Thyroid gland (tissue), 4 donors: ENCODE data around the gene MYH4. TPM values are rescaled to one million over a fixed set of nuclear protein-coding genes. Genes with fewer than 3 reads are reported as not detected.

Experiments used
- DNase-seq, 2 donors: peaks; one replicate each; pipeline ENCODE4 v3.0.0-alpha.2; 2019
- H3K27ac ChIP-seq, 3 donors: fragments of 200-600 bp; sonication (generic); 1 replicate in 2 of 3; 2 replicates in 1 of 3; pipeline ENCODE4 v1.5.1; 2016 to 2019; ENCODE audit warnings: mild to moderate bottlenecking in 1 of 3, moderate library complexity in 1 of 3
- H3K27me3 ChIP-seq: fragments of 200-600 bp; sonication (generic); one replicate; pipeline ENCODE4 v1.5.1; 2019
- H3K36me3 ChIP-seq, 2 donors: fragments of 200-600 bp; sonication (generic); one replicate each; pipeline ENCODE4 v1.5.1; 2016 to 2019
- H3K4me1 ChIP-seq, 2 donors: fragments of 200-600 bp; sonication (generic); one replicate each; pipeline ENCODE4 v1.5.1; 2017 to 2019
- H3K4me3 ChIP-seq, 3 donors: fragments of 200-600 bp; sonication (generic); replicated peaks in 1 of 3; 1 replicate in 2 of 3; 2 replicates in 1 of 3; pipeline ENCODE4 v1.5.1; 2016; ENCODE audit warnings: mild to moderate bottlenecking in 1 of 3
- H3K9me3 ChIP-seq: fragments of 200-600 bp; sonication (generic); one replicate; pipeline ENCODE4 v1.5.1; 2017
- CTCF ChIP-seq, 6 experiments: fragments of 200-600 bp in 3 of 6; fragments of 450-650 bp in 3 of 6; sonication (generic) in 3 of 6; IDR thresholded peaks; one replicate each; pipeline ENCODE4 v1.5.1; 2016 to 2019; ENCODE audit warnings: antibody characterized with exemption in 6 of 6, mild to moderate bottlenecking in 2 of 6, inconsistent platforms in 1 of 6, moderate library complexity in 1 of 6
- POLR2A ChIP-seq, 2 donors: fragments of 450-650 bp; IDR thresholded peaks; one replicate each; pipeline ENCODE4 v1.6.1; 2017; ENCODE audit warnings: antibody characterized with exemption in 2 of 2, mild to moderate bottlenecking in 2 of 2, moderate library complexity in 1 of 2
- WGBS, 2 donors: methylation state at CpG; one replicate each; pipeline ENCODE4 v1.1.5; 2017; 5-methylcytosine and 5-hydroxymethylcytosine counted together
- intact Hi-C: fragments of 100-400 bp; cut with DNase I; formaldehyde crosslinking; loops from one replicate; pipeline ENCODE4 v1.15.1; 2023
- total RNA-seq, 4 donors: library from RNA; depleted of rRNA; stranded (reverse); fragments of >200 nt; gene quantifications; one replicate each; pipeline ENCODE4 v1.2.3, GENCODE V29; 2016

Gene MYH4
- total RNA-seq, result not detected

- WGBS, 2 donors, result 55 to 64% methylated on average over 1 of the region's 1 CpG
- intact Hi-C loops, result no loop called here
- H3K4me1 ChIP-seq, result no peaks in the 10 kb centered on the region
- TF ChIP-seq POLR2A (IDR thresholded peaks at IDR 0.05) (no peak), CTCF (IDR thresholded peaks at IDR 0.05) (no peak)
- H3K27me3 ChIP-seq, result no peaks in the 10 kb centered on the region
- H3K36me3 ChIP-seq, result no peaks in the 10 kb centered on the region
- H3K9me3 ChIP-seq, result no peaks in the 10 kb centered on the region
- no peak within 1 kb of the TSS for H3K4me3 ChIP-seq
- DNase-seq, result no peak
- H3K27ac ChIP-seq, result no peak within 1 kb of the TSS
These were observed at the start of gene MYH4 for GRCh38 chr17:10469459-10469858. Gene MYH4 (minus strand): TSS chr17:10469559. CDS start chr17:10466745, 2,814 bp downstream.

GRCh38 chr17:10518271-10519037 lies 49.1 kb upstream of the MYH4 start, which contains the start of gene MYH1:
Gene MYH1 (minus strand): TSS chr17:10518542. CDS start chr17:10516642, 1,900 bp downstream.
- DNase-seq, result no peak
- H3K4me1 ChIP-seq, result no peaks in the 10 kb centered on the region
- 77 to 80% methylated on average over 11 of the region's 11 CpGs for WGBS, 2 donors
- H3K27me3 ChIP-seq, result no peaks in the 10 kb centered on the region
- H3K4me3 ChIP-seq, result no peak within 1 kb of the TSS
- intact Hi-C loops, result no loop called here
- no peaks in the 10 kb centered on the region for H3K36me3 ChIP-seq
- H3K27ac ChIP-seq, result no peak within 1 kb of the TSS
- TF ChIP-seq CTCF (IDR thresholded peaks at IDR 0.05), result no peak
- no peak for TF ChIP-seq POLR2A (IDR thresholded peaks at IDR 0.05)
- H3K9me3 ChIP-seq, result no peaks in the 10 kb centered on the region

- DNase-seq, result no peak
- no peaks in the 10 kb centered on the region for H3K27me3 ChIP-seq
- H3K9me3 ChIP-seq, result no peaks in the 10 kb centered on the region
- H3K27ac ChIP-seq, result no peak overlapping the region
- H3K4me1 ChIP-seq, result no peaks in the 10 kb centered on the region
- TF ChIP-seq CTCF (IDR thresholded peaks at IDR 0.05) (no peak), POLR2A (IDR thresholded peaks at IDR 0.05) (no peak)
- H3K36me3 ChIP-seq, result no peaks in the 10 kb centered on the region
- no peak overlapping the region for H3K4me3 ChIP-seq
- intact Hi-C loops, result no loop called here
These were observed 47.3 kb upstream of the MYH4 start for GRCh38 chr17:10516638-10517037.

- TF ChIP-seq CTCF (IDR thresholded peaks at IDR 0.05) (no peak), POLR2A (IDR thresholded peaks at IDR 0.05) (no peak)
- DNase-seq, result no peak
- Histone ChIP-seq H3K27me3 (no peaks in the 10 kb centered on the region), H3K27ac (no peak overlapping the region), H3K36me3 (no peaks in the 10 kb centered on the region), H3K9me3 (no peaks in the 10 kb centered on the region), H3K4me1 (no peaks in the 10 kb centered on the region), H3K4me3 (no peak overlapping the region)
- 81 to 89% methylated on average over 7 of the region's 7 CpGs for WGBS, 2 donors
- intact Hi-C loops, result no loop called here
These were observed 46.7 kb upstream of the MYH4 start for GRCh38 chr17:10516065-10516464.

GRCh38 chr17:10513299-10514067 lies 44.1 kb upstream of the MYH4 start:
- WGBS, 2 donors, result 57 to 60% methylated on average over 6 of the region's 6 CpGs

More at GRCh38 chr17:10513299-10514067, 44.1 kb upstream of the MYH4 start:
- no peaks in the 10 kb centered on the region for H3K4me1 ChIP-seq
- no peaks in the 10 kb centered on the region for H3K36me3 ChIP-seq
- TF ChIP-seq CTCF (IDR thresholded peaks at IDR 0.05) (no peak), POLR2A (IDR thresholded peaks at IDR 0.05) (no peak)
- H3K4me3 ChIP-seq, result no peak overlapping the region
- H3K9me3 ChIP-seq, result no peaks in the 10 kb centered on the region
- intact Hi-C loops, result no loop called here
- DNase-seq, result no peak
- H3K27ac ChIP-seq, result no peak overlapping the region
- no peaks in the 10 kb centered on the region for H3K27me3 ChIP-seq
